Stimulated activated naive CD8-positive, alpha-beta T cell treated with anti-CD3 and anti-CD28 coated beads, Interleukin-15, Interleukin-2, amounts not matched to agents 100 U/mL and 50 U/mL, for 24 hours (primary cell): ENCODE measurements around the gene DAZ2.
"Not testable (repeated sequence)": the region's sequence is repeated elsewhere in the genome, so short reads cannot be mapped to it uniquely, and the experiment has no call there.

Source experiments
- ATAC-seq: fragments of 150-1000 bp; cut with Tn5 transposase; one replicate; pipeline ENCODE4 v1.10.0; 2021
- DNase-seq: peaks from one replicate; pipeline ENCODE4 v3.0.0; 2021

DAZ2 gene, protein sequence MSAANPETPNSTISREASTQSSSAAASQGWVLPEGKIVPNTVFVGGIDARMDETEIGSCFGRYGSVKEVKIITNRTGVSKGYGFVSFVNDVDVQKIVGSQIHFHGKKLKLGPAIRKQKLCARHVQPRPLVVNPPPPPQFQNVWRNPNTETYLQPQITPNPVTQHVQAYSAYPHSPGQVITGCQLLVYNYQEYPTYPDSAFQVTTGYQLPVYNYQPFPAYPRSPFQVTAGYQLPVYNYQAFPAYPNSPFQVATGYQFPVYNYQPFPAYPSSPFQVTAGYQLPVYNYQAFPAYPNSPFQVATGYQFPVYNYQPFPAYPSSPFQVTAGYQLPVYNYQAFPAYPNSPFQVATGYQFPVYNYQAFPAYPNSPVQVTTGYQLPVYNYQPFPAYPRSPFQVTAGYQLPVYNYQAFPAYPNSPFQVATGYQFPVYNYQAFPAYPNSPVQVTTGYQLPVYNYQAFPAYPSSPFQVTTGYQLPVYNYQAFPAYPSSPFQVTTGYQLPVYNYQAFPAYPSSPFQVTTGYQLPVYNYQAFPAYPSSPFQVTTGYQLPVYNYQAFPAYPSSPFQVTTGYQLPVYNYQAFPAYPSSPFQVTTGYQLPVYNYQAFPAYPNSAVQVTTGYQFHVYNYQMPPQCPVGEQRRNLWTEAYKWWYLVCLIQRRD

DNA sequence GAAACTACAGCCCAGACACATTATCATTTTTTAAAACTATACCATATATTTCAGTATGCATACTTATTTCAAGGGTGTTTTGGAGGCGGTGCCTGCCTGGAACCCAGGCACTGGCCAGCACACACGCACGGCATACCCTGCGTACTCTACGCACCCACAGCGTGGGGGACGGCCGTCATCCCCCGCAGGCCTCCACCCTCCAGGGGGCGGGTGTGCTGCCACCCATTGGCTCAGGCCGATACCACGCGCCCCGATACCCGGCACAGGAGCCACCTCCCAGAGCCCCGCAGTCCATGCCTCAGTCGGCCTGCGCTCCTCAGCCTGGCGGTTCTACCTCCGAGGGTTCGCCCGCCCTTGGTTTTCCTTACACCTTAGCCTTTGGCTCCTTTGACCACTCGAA, at the start of gene DAZ2:
TSS of gene DAZ2 (plus strand) at position 301 of the 400 bp plus-strand sequence. CDS start 208 bp downstream, outside the sequence.
- not testable (repeated sequence) for ATAC-seq

DNA sequence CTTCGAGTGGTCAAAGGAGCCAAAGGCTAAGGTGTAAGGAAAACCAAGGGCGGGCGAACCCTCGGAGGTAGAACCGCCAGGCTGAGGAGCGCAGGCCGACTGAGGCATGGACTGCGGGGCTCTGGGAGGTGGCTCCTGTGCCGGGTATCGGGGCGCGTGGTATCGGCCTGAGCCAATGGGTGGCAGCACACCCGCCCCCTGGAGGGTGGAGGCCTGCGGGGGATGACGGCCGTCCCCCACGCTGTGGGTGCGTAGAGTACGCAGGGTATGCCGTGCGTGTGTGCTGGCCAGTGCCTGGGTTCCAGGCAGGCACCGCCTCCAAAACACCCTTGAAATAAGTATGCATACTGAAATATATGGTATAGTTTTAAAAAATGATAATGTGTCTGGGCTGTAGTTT, 20.4 kb upstream of the DAZ2 start, which contains the start of gene DAZ1:
TSS of gene DAZ1 (minus strand) at position 101 of the 400 bp plus-strand sequence. CDS start 208 bp downstream, outside the sequence.
- not testable (repeated sequence) for DNase-seq, ATAC-seq

More for the DNA sequence above, at the start of gene DAZ2:
- not testable (repeated sequence) for DNase-seq

DNA sequence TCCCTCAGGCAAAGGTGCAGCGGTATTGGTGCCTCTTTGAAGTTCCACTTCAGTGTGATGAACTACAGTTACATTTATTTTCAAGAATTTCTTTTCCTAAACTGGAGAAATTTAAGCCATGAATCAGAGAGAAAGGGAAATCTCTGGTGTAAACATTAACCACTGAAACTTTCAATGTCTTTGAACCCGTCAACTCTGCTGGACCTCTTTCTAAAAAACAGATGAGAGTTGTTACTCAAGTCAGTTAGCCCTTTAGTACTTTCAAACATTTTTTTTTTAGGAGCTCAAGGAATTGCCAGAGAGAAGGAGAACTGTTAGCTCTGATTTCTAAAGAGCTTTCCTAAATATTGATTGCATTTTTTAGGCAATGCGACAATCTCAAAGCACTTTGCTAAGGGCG, 11.9 kb upstream of the DAZ2 start:
- ATAC-seq, DNase-seq: not testable (repeated sequence)

DNA sequence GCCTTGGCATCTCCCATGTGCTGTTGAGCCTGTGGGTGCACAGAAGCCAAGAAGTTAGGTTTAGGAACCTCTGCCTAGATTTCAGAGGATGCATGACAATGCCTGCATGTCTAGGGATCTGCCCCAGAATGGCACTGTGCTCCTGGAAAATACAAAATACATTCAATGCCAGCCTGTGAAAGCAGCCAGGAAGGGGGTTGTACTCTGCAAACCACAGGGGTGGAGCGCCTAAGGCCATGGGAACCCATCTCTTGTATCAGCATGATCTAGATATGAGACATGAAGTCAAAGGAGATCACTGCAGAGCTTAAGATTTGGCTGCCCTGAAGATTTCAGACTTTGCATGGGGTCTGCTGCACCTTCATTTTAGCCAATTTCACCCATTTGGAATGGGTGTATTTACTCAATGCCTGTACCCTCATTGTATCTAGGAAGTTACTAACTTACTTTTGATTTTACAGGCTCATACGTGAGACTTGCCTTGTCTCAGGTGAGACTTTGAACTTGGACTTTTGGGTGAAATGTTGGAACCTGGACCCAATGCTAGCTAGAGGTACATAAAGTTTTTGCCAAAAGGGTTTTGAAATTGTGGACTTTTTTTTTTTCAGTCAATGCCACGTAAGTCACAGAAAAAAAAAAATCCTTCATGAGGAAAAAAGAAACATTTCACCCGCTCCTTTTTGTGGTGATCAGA, 9.4 kb upstream of the DAZ2 start:
- ATAC-seq, DNase-seq: not testable (repeated sequence)

DNA sequence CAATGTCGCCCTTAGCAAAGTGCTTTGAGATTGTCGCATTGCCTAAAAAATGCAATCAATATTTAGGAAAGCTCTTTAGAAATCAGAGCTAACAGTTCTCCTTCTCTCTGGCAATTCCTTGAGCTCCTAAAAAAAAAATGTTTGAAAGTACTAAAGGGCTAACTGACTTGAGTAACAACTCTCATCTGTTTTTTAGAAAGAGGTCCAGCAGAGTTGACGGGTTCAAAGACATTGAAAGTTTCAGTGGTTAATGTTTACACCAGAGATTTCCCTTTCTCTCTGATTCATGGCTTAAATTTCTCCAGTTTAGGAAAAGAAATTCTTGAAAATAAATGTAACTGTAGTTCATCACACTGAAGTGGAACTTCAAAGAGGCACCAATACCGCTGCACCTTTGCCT, 8.7 kb upstream of the DAZ2 start:
- DNase-seq, ATAC-seq: not testable (repeated sequence)
